Vagina (tissue), 2 donors: ENCODE results near the gene DCTD.

ENCODE experiments used
- POLR2AphosphoS5 ChIP-seq, 2 donors: sonication (generic); formaldehyde crosslinking; IDR thresholded peaks; one replicate each; pipeline ENCODE4 v1.9.0; 2017; ENCODE audit warnings: antibody characterized with exemption in 2 of 2, mild to moderate bottlenecking in 2 of 2, low read depth in 1 of 2; ENCODE audit not compliant: insufficient read depth in 1 of 2
- TF ChIP-seq, protein P1 (sequence below), 3 experiments: fragments of 450-650 bp in 2 of 3; fragments of 200-600 bp in 1 of 3; sonication (generic) in 1 of 3; IDR thresholded peaks; one replicate each; pipeline ENCODE4 v1.5.1; 2017 to 2019; ENCODE audit warnings: antibody characterized with exemption in 3 of 3, mild to moderate bottlenecking in 2 of 3, moderate library complexity in 2 of 3

DNA sequence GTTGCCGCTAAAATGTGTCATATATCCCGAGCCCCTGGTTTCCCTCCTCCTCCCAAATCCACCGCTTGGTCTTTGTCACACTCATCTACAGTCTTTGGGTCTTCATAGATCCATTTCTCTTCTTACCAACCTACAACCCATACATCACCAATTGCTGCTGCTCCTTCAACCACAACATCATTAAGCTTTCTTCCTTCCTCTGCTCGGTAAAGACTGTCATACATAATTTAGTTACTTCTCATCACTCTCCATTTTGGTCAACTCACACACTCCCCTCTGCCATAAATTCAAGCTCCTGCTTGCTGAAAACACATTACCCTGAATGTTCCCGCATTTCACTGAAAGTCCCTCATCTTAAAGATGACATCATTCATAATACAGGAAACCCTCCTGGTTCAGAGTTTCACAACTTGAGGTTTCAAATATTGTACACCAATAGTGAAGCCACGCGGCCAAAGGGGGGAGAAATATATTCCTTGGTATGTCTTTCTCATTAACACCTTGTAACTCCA, 1.7 kb upstream of the DCTD start:
- TF ChIP-seq, protein P1, sequence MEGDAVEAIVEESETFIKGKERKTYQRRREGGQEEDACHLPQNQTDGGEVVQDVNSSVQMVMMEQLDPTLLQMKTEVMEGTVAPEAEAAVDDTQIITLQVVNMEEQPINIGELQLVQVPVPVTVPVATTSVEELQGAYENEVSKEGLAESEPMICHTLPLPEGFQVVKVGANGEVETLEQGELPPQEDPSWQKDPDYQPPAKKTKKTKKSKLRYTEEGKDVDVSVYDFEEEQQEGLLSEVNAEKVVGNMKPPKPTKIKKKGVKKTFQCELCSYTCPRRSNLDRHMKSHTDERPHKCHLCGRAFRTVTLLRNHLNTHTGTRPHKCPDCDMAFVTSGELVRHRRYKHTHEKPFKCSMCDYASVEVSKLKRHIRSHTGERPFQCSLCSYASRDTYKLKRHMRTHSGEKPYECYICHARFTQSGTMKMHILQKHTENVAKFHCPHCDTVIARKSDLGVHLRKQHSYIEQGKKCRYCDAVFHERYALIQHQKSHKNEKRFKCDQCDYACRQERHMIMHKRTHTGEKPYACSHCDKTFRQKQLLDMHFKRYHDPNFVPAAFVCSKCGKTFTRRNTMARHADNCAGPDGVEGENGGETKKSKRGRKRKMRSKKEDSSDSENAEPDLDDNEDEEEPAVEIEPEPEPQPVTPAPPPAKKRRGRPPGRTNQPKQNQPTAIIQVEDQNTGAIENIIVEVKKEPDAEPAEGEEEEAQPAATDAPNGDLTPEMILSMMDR (IDR thresholded peaks at IDR 0.05): no peak
- TF ChIP-seq POLR2AphosphoS5 (IDR thresholded peaks at IDR 0.05; ENCODE audit: insufficient read depth in 1 of 2, low read depth in 1 of 2): no peak
